Measurements from ENCODE around the gene ANKH.
A peak's percentile ranks its signal among the peaks of the same experiment; 100 is the strongest.

Gene ANKH

DNA sequence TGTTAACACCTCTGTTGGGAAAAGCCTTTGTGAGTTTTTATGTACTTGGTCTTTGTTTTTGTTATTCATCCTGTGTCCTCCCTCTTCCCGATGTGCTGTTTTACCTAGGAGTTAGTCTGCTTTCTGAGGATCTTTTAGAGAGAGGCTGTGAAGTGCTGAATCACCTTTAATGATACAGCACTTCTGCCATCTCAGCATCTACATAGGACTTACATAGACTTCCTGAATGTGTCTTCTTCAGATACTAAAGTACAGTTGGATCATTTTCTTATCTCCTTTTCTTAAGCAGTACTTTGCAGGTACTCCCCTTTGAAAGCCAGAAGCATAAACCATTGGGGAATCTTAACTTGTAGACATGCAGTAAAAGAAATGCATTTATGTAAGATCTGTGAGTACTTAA lies 175.5 kb downstream of the ANKH start:
- no peak for DNase-seq (ENCODE audit: low read depth in 1 of 2, low spot score in 1 of 2)

DNA sequence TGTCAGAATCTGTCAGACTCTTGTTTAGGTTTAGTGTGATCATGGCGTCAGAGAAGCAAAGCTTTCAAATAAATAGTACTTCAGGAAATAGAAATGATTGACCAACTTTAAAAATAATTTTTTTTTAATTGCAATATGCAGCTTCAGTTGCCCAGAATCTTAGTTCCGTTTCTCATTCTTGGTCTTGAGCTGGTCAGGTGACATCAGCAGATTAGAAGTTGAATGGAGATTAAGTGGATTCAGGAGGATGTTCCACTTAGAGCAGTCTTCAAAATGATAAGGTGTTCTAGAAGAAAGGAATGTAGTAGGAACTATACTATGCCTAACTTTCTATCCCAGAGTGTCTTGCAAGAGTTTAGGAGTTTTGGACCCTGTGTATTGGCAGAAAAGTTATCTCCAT lies 176.4 kb downstream of the ANKH start:
- DNase-seq (ENCODE audit: low read depth in 1 of 2, low spot score in 1 of 2), result no peak

DNA sequence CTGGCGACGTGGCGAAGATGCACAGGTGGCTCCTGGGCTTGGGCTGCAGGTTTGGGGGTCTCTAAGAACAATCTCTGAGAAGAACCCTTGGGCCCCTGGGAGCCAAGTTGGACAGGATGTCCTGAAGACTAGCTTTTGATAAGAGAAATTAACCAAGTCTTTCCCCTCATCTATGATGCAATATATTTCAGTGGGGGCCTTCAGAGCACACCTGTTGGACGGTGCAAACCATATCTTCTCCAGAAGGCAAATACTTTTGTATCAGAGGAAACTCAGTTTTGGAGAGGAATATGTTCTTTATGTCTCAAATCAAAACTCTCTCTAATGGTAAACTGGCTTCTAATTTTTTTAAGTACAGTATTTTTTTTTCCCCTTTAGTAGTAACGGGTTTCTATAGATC lies 178.5 kb downstream of the ANKH start:
- DNase-seq (ENCODE audit: low read depth in 1 of 2, low spot score in 1 of 2), result no peak

DNA sequence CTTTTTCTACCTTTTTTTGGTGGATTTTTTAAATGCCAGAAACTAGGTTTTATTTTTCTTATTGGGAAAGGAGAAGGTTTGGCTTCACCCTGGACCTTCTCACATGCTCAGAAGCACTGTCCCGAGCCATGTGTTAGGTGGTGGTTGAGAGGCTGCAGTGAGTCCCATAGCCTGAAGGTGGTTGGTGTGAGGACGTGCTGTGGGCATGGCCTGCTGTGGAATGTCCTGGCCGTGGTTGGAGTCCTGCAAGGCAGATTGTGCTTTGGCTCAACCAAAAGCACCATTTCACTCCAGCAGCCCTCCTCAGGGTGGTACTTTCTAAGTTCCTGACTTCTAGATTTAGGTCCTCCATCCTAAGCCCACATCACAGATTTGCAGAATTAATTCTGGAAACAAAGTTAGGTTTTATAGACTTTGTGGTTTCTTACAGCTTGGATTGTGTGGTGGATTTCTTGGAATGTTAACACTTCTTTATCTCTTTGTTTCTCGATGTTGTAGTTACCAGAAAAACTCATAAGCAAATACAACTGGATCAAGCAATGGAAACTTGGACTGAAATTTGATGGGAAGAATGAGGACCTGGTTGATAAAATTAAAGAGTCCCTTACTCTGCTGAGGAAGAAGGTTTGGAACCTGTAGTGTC lies 184.4 kb downstream of the ANKH start:
- no peak for DNase-seq (ENCODE audit: low read depth in 1 of 2, low spot score in 1 of 2)

DNA sequence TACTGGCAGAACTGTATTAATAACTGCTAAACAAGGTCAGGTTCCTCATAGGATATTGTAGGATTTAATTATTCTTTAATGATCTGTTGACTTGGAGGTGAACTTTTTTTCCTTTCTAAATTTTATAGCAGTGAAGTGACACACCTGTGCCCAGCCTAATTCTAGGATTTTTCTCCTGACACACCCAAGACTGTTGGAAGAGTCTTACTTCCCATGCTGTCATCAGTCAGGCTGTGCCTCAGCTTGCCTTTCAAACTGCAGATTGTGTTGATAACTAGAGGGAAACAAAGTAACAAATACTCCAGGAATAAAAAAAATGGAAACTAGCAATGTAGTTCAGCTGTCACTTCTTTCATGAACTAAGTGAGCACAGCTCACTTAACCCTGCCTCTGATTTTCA lies 185.1 kb downstream of the ANKH start:
- no peak for DNase-seq (ENCODE audit: low read depth in 1 of 2, low spot score in 1 of 2)

DNA sequence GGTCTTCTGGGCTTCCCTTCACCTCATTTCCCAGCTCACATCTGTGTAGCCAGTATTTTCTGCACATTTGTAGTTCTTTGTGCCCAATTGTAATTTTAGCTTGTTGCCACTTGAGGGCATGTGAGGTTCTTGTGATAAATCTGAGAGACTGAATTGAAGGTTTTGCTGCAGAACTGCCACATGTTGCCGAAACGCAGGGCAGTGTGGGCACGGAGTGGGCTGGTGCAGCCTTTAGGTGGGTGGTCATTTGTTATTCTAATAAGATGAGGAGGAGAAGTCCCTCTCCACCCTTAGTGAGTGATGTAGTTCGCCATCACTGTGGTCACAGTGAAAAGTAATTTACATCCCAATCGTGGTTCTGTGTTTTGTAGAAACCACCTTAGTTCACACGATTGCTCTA lies 185.8 kb downstream of the ANKH start:
- peak in 1 of 2 donors; percentile 36 for DNase-seq (ENCODE audit: low read depth in 1 of 2, low spot score in 1 of 2)

DNA sequence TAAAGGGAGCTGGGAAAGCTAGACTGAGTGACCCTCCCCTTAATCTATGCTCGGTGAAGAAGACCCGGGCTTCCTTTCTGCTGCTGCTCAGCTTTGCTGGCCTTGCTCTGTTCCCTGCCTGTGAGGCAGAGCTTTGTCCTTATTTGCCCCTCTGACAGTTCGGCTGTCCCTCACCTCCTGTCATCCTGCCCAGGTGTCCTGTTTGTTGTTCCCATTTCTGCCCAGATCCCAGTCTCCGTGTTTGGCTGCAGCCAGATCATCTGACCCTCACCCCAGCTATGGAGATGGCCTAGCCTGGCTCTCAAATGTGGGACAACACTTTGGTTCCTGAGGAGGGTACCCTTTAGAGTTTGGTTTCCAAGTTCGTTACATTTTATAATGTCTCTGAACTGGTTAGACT lies 186.8 kb downstream of the ANKH start:
- no peak for DNase-seq (ENCODE audit: low read depth in 1 of 2, low spot score in 1 of 2)

DNA sequence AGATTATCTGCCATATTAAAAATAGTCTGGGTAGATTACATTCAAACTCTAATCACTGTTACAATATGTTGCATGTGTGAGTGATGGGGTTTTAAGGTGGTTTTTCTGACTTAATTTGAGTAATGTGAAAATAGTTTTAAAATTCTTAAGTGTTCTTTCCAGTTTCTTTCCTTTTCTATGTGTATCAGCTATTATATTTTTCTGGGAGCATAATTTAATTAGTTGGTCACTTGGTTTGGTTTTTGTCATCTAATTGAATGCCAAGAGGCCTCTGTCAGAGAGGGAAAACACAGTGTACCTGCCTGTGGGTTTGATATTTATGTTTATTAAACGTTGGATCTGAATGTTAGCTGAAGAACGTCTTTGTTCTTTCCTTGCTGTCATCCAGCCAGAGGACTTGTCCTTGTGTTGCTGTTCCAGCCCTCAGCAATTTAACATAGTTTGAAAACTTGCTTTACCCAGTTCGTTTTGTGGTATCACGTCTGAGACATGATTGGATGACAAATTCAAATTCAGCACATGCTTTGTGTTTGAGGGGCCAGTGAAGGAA lies 187.6 kb downstream of the ANKH start:
- DNase-seq (ENCODE audit: low read depth in 1 of 2, low spot score in 1 of 2), result no peak

DNA sequence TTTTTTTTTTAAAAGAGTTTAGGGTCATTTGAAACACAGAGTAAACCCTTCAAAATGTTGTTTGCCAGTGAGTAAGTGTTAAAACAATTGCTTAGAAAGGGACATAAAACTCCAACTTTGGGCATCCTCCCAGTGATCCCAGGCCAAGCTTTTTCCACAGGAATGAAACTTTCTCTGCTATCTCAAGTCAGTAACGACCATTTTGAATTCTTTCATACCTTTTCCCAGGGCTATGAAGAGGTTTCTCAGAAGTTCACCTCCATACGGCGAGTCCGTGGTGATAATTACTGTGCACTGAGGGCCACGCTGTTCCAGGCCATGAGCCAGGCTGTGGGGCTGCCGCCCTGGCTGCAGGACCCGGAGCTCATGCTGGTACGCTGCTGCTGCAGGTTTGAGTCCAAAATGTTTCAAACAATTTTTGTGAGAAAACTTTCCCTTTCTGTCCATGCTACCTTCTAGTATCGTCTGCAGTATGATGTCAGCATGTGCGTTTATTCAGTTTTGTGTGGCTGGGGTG lies 190.3 kb downstream of the ANKH start:
- no peak for DNase-seq (ENCODE audit: low read depth in 1 of 2, low spot score in 1 of 2)

DNA sequence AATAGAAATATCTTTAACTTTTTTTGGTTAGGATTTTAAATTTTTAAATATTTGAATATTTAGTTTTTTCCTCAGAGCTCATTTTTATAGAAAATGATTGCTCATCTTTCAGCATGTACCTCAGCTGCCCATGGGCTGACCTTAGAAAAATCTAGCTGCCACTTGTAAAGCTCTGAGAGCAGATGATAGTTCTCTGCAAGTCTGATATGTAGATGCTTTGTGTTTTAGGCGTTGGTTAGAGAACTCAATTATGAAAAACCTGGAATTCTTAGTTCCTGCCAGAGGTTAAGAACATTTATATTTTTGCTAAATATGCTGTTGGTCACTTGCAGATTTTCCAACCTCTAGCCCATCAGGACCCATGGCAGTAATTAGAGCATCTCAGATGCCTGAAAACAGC lies 192.0 kb downstream of the ANKH start:
- no peak for DNase-seq (ENCODE audit: low read depth in 1 of 2, low spot score in 1 of 2)

DNA sequence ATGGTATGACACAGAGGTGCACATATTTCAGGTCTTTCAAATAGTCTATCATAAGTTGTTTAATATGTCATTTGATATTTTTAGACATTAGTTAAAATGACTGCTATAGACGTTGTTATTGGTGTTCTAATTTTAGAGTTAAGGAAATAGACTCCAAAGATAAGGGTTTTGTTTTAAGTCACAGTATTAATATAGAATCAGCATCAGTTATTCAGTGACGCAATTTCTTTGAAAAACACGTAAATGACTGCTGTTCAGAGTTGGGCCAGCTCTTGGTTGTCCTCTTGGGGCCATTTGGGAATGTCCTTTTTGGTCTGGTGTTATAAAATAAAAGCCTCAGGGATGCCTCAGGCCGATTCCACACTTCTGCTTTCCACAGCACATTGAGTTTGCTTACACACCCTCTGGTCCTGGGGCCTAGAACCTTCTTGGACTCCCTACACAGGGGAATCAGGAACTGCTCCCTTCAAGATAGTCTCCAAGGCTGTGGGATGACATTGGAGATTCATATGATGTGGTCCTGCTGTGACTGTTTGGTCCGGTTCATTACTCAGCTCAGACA lies 192.7 kb downstream of the ANKH start:
- no peak for DNase-seq (ENCODE audit: low read depth in 1 of 2, low spot score in 1 of 2)

DNA sequence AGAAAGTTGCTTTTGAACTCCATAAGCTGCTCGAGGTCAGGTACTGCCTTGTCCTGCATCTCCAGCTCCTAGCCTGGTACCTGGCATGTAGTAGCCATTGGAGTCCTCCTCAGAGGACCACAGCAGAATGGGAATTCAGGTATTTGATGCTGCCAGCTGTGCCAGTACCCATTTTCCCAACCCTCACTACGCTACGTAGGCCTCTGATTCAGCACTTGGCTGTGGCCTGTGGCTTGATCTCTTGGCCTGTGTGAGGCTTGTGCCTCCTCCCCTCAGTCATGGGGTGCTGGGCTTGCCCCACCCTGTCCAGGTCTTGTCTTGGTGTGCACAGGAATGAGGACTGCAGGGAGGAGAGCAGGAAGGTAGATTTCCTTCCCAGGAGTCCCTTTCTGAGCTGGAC lies 195.3 kb downstream of the ANKH start:
- DNase-seq (ENCODE audit: low read depth in 1 of 2, low spot score in 1 of 2), result no peak

DNA sequence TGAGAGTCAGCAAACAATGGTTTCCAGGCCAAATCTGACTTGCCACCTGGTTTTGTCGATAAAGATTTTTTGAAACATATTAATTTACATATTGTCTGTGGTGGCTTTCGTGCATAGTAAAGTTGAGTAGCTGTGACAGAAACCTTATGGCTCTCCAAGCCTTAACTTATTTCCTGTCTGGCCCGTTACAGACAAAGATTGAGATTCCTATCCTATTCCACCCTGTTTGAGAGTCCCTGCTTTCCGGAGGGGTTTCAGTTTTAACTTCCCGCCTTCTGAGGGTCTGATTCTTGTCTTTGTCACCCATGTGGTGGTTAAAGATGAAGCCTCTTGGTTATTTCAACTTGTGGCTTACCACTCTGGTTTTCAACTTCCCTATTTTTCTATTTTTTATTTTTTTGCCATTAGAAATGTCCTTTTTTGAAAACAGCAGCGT lies 195.7 kb downstream of the ANKH start:
- no peak for DNase-seq (ENCODE audit: low read depth in 1 of 2, low spot score in 1 of 2)

DNA sequence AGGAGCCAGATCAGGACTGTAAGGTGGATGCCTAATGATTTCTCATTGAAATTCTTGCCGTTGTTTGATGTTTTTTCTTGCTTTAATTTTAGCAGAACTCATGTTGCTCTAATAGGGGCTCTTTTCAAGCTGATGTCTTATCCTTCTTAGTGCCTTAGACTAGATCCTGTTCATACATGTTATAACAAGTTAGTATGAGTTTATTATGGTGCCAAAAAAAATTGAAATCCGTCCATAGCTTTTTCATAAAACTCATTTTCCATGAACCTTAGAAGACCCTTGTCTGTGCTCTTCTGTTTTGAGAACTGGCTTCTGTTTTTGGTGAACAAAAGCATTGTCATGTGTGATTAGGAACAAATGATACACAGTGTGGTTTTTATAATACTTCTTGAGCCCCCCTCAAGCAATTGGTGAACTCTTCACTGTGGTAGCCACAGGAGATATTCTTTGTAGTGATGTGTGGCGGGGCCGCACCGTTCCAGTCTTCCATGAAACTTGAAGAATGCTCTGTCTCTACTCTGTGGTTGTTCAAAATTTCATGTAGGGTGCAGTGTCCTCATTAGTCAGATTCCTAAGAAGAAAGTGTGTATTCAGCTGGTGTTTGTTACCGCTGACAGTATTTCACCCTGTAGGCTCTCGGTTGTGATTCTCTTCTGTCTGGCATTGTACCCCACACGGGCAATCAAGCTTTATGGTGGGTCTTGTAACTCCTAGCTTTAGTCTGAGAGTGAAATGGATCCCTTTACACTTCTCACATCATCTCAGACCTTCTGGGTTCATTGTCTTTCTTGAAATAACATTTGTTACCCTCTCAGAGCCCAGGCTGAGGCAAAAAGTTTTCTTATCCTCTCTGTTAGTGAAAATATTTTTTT lies 196.4 kb downstream of the ANKH start:
- DNase-seq (ENCODE audit: low read depth in 1 of 2, low spot score in 1 of 2), result no peak

DNA sequence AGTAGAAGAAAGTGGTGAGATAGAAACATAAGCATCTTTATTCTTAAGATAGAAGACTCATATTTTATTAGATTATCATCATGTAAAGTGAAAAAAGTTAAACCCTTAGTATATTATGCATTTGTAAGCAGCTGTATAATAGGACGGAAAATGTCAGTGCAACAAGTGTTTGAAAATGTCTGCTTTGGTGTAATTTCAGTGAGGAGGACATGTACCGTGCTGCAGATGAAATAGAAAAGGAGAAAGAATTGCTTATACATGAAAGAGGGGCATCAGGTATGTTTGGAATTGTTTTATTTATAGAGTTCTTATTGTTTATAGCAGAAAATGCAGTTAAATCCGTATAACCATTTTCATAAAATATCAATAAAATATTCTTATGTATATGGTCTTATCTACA lies 198.1 kb downstream of the ANKH start:
- DNase-seq (ENCODE audit: low read depth in 1 of 2, low spot score in 1 of 2), result no peak

DNA sequence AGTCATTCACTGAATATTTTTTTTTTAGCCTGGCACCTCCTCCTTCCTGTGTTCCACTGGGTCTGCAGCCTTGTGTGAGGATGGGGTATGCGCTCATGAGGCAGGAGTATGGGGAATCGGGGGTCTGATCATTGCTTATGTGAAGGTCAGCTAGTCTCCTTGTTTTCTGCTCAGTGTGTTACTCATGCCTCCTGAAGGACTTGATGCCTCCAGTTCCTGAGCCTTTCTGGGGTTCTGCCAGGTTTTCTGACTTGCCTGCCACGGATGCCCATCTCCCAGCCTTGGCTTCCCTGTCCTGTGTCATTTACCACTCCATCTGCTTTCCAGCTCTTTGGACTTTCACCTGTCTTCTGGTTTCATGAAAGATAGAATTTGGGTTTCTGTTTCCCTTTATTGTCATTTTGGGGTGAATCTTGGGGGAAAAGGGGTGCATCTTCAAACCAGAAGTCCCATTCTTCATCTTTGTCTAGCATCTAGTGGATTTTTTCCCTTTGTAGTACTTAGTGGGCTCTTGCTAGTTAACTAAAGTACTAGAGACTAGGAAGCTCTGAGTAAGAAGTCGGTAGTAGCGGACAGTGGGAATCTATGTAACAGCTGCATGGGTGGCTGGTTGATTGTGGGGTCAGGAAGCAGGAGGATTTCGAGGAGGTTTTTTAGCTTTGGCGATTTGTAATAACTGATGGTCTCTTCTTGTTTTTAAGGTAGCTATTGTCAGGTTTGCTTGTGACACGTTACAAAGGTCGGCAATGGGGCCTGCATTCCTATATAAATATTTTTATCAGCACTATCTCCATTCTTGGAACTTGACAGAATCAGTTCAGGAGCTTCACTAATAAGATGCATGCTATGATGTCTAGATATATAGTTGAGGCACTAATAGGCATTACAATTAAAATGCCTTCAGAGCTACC lies 198.8 kb downstream of the ANKH start:
- no peak for DNase-seq (ENCODE audit: low read depth in 1 of 2, low spot score in 1 of 2)

DNA sequence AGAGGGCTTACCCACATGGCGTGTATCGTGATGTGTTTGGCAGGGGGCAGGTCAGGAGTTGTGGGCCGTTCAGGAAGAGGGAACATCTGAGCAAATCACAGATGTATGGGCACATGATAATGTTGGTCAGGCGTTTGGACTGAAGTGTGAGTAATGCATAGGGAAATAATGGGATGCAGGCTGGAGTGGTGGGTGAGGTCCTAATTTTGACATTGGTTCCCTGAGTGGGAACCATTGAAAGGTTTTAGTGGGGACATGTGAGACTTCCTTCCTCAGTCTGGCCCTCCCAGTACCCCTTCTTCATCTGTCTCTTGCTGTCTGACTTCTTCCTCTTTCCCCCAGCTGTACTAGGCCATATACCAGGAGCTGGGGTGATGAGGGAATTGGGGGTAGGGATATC lies 199.5 kb downstream of the ANKH start:
- no peak for DNase-seq (ENCODE audit: low read depth in 1 of 2, low spot score in 1 of 2)

DNA sequence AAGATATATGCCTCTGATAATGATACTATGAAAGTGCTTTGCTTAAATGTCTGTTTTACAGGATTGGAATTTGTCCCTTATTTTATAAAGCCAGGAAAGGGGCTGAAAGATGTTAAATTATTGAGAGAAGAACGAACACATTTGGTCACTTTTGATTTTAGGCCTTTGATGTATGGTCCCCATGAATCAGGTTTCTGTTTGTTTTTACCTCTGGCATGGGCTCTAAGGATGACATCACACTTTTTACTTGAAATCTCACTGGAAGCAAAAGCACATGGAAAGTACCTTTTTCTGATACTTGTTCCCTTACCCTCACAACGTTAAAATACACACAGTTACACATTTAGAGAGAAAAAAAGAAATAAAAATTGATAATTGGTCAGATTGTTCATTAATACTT lies 200.2 kb downstream of the ANKH start:
- DNase-seq (ENCODE audit: low read depth in 1 of 2, low spot score in 1 of 2), result no peak

DNA sequence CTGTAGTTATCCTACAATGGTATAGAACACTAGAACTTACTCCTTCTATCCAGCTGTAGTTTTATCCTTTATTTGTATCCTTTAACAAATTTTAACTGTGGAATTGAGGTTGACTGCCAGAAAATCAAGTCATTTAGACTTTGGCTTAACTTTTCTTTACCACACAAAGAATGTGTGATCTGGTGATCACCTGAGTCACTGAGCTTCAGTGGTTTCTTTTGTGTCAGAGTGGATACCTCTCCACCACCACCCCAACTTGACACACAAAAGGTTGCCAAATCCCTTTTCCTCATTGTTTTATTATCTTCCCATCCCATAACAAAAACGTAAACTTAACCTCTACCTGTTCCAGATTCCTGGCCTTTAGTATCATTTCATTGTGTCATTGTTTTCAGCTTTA lies 201.6 kb downstream of the ANKH start:
- DNase-seq (ENCODE audit: low read depth in 1 of 2, low spot score in 1 of 2), result no peak

DNA sequence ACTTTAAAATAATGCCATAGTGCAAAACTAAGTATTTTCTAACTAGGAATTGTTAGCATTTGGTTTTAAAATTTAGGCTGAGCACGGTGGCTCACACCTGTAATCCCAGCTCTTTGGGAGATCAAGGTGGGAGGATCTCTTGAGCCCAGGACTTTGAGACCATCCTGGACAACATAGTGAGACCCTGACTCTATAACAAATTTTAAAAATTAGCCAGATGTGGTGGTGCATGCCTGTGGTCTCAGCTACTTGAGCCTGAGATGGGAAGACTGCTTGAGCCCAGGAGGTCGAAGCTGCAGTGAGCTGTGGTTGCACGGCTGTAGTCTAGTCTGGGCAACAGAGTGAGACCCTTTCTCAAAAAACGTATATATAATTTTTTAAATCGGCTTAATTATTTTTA lies 202.2 kb downstream of the ANKH start:
- DNase-seq (ENCODE audit: low read depth in 1 of 2, low spot score in 1 of 2), result no peak

DNA sequence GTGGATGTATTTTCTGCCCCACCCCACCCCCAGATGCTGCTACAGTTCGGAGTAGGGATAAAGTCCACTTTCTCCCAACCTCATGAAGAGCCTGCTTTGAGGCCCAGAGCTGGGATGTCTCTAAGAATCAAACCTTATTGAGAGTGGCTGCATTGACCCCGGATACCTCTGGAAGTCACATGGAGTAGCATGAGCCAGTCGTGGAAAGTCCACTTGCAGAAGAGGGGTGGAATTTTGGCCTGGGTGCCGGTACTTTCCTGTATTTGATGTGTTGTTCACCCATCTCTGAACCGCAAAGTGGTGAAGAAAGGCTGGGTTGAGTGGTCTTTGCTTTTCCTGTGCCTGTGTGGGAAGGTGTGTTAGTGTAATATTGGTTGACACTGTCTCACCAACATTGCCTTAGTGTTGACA lies 203.4 kb downstream of the ANKH start:
- DNase-seq (ENCODE audit: low read depth in 1 of 2, low spot score in 1 of 2), result no peak
